ENCODE results near the gene GSN.

GSN gene

DNA sequence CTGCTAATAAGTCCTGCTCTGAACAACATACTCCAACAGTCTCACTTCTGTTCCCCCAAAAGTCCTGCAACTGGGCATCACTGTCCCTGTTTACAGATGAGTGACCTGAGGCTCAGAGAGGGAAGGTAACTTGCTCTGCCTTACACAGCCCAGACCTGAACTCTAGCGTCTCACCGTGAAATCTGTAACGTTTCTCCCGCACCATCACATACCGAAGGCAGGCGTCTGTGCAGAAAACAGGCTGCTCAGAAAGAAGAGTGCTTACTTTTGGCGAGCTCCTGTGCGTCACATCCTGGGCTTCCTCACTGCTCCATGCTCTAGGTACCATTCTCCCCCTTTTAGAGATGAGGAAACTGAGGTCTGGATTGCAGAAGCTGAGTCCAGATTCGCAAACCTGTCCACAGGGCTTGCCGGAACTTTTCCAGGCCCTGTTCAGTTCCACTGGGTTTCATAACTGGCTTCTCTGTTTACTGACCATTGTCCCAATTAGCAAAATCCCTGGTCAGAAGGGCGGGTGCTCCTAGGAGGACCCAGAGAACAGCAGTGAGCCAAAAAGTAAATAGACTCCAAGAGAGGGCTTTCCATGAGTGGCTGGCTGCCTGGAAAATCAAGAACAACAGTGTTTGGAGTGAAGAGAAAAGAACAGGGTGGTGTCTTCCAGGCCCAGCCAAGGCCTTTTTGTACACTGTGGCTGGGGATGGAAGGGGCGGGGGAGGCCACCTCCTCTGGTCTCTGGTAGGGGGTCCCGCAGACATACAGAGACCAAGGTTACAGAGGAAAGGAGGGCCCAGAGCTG, 27.1 kb downstream of the GSN start:
- Histone ChIP-seq H3K36me3 (ENCODE audit: insufficient read depth) (no peaks in the 10 kb centered on the region), H3K9ac (no peak overlapping the region), H2AFZ (ENCODE audit: low read depth) (no peak overlapping the region), H3K4me2 (no peak overlapping the region), H3K4me3 (IDR thresholded peaks at IDR 0.05; ENCODE audit: insufficient read depth, low read depth, low read length) (no peak overlapping the region), H3K27me3 (ENCODE audit: insufficient read depth, low read depth) (no peaks in the 10 kb centered on the region), H3K79me2 (ENCODE audit: insufficient read depth, low read depth) (no peaks in the 10 kb centered on the region), H3K27ac (no peak overlapping the region), H4K20me1 (ENCODE audit: insufficient read depth) (no peaks in the 10 kb centered on the region), H3K4me1 (ENCODE audit: low read depth, poor library complexity, severe bottlenecking) (no peaks in the 10 kb centered on the region)
- TF ChIP-seq, protein P1, sequence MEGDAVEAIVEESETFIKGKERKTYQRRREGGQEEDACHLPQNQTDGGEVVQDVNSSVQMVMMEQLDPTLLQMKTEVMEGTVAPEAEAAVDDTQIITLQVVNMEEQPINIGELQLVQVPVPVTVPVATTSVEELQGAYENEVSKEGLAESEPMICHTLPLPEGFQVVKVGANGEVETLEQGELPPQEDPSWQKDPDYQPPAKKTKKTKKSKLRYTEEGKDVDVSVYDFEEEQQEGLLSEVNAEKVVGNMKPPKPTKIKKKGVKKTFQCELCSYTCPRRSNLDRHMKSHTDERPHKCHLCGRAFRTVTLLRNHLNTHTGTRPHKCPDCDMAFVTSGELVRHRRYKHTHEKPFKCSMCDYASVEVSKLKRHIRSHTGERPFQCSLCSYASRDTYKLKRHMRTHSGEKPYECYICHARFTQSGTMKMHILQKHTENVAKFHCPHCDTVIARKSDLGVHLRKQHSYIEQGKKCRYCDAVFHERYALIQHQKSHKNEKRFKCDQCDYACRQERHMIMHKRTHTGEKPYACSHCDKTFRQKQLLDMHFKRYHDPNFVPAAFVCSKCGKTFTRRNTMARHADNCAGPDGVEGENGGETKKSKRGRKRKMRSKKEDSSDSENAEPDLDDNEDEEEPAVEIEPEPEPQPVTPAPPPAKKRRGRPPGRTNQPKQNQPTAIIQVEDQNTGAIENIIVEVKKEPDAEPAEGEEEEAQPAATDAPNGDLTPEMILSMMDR (conservative IDR thresholded peaks at IDR 0.05; ENCODE audit: low read depth, low read length) = no peak

- TF ChIP-seq, protein P1 (conservative IDR thresholded peaks at IDR 0.05; ENCODE audit: low read depth, low read length) = no peak
- no peaks in the 10 kb centered on the region for H4K20me1 ChIP-seq (ENCODE audit: insufficient read depth)
- no peak overlapping the region for H3K4me2 ChIP-seq
- H3K27ac ChIP-seq = no peak overlapping the region
- no peak overlapping the region for H3K9ac ChIP-seq
- no peak overlapping the region for H2AFZ ChIP-seq (ENCODE audit: low read depth)
- H3K4me1 ChIP-seq (ENCODE audit: low read depth, poor library complexity, severe bottlenecking) = no peaks in the 10 kb centered on the region
- no peaks in the 10 kb centered on the region for H3K79me2 ChIP-seq (ENCODE audit: insufficient read depth, low read depth)
- H3K4me3 ChIP-seq (IDR thresholded peaks at IDR 0.05; ENCODE audit: insufficient read depth, low read depth, low read length) = no peak overlapping the region
- H3K27me3 ChIP-seq (ENCODE audit: insufficient read depth, low read depth) = no peaks in the 10 kb centered on the region
- no peaks in the 10 kb centered on the region for H3K36me3 ChIP-seq (ENCODE audit: insufficient read depth)
Observed at GRCh38 chr9:121295662-121296191, 27.8 kb downstream of the GSN start.

GRCh38 chr9:121296213-121297127, 28.5 kb downstream of the GSN start:
- no peaks in the 10 kb centered on the region for H3K27me3 ChIP-seq (ENCODE audit: insufficient read depth, low read depth)
- H3K9ac ChIP-seq = no peak overlapping the region
- H2AFZ ChIP-seq (ENCODE audit: low read depth) = no peak overlapping the region
- H3K79me2 ChIP-seq (ENCODE audit: insufficient read depth, low read depth) = no peaks in the 10 kb centered on the region
- H3K4me3 ChIP-seq (IDR thresholded peaks at IDR 0.05; ENCODE audit: insufficient read depth, low read depth, low read length) = no peak overlapping the region
- no peaks in the 10 kb centered on the region for H3K4me1 ChIP-seq (ENCODE audit: low read depth, poor library complexity, severe bottlenecking)
- no peaks in the 10 kb centered on the region for H3K36me3 ChIP-seq (ENCODE audit: insufficient read depth)
- H3K4me2 ChIP-seq = no peak overlapping the region
- TF ChIP-seq, protein P1 (conservative IDR thresholded peaks at IDR 0.05; ENCODE audit: low read depth, low read length) = no peak
- H4K20me1 ChIP-seq (ENCODE audit: insufficient read depth) = no peaks in the 10 kb centered on the region
- no peak overlapping the region for H3K27ac ChIP-seq

DNA sequence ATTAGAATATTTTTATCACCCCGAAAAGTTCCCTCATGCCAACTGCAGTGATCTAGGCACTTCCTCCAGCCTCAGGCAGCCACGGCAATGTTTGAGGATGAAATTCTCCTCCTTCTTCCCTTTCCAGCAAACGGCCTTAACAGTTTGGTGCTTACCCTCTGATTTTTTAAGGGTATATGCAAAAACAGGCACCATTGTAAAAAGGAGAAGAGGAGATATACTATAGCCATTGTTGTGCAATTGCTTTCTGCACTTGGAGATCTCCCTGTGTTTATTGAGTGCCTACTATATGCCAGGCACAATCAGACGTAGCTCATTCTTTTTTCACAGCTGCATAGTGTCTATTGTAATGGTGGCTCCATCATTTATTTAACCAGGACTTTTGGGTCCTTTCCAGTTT, 29.4 kb downstream of the GSN start:
- Histone ChIP-seq H3K4me2 (no peak overlapping the region), H3K4me3 (IDR thresholded peaks at IDR 0.05; ENCODE audit: insufficient read depth, low read depth, low read length) (no peak overlapping the region), H3K4me1 (ENCODE audit: low read depth, poor library complexity, severe bottlenecking) (no peaks in the 10 kb centered on the region)

More for the DNA sequence above, 29.4 kb downstream of the GSN start:
- H3K27me3 ChIP-seq (ENCODE audit: insufficient read depth, low read depth) = no peaks in the 10 kb centered on the region
- no peaks in the 10 kb centered on the region for H3K36me3 ChIP-seq (ENCODE audit: insufficient read depth)
- TF ChIP-seq, protein P1 (conservative IDR thresholded peaks at IDR 0.05; ENCODE audit: low read depth, low read length) = no peak
- H4K20me1 ChIP-seq (ENCODE audit: insufficient read depth) = no peaks in the 10 kb centered on the region
- no peak overlapping the region for H3K9ac ChIP-seq
- H2AFZ ChIP-seq (ENCODE audit: low read depth) = no peak overlapping the region
- no peaks in the 10 kb centered on the region for H3K79me2 ChIP-seq (ENCODE audit: insufficient read depth, low read depth)
- H3K27ac ChIP-seq = no peak overlapping the region

Data from KMS-11 (cell line).